ENCODE data around the gene SERPIND1. TPM values are rescaled to one million over a fixed set of nuclear protein-coding genes. Genes with fewer than 3 reads are reported as not detected.

The SERPIND1 gene
- total and polyA plus RNA-seq, 9 donors = 0.22 to 5.0 (median 1.1) TPM

DNA sequence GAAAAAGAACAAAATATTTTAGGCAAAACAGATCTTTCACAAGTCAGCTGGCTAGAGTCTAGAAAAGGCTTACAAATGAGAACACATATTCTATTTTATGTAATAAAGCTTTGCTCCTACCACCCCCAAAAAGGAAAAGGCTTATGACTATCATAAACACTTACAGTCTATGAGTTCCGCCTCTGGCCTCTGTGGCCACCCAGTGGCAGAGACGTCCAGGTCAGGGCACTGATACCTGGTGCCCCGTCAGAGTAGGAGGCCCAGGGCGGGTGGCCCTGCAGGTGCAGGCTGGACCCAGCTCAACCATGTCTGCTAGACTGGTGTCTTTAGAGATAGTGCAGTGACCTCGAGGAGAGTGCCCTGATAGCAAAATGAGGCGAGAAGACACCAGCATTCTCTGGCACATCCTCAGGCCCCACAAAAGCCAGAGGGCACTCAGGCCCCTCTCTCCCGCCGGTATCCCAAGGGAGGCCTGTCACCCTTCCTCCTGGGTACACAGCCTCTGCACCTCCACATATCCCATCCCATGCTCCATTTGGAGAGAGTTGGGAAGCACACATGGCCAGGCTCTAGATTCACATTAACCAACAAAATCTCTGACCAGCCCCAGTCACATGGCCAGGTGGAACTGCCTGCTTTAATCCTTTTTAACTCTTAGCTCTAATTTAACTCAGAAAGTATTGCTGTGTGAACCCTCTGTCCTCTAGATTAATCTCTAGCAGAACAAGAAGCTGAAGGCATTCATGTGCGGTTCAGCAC is 27.3 kb upstream of the SERPIND1 start:
- WGBS, 3 donors = 77 to 89% (median 85%) methylated on average over 9 of the region's 9 CpGs
- TF ChIP-seq, protein P1, sequence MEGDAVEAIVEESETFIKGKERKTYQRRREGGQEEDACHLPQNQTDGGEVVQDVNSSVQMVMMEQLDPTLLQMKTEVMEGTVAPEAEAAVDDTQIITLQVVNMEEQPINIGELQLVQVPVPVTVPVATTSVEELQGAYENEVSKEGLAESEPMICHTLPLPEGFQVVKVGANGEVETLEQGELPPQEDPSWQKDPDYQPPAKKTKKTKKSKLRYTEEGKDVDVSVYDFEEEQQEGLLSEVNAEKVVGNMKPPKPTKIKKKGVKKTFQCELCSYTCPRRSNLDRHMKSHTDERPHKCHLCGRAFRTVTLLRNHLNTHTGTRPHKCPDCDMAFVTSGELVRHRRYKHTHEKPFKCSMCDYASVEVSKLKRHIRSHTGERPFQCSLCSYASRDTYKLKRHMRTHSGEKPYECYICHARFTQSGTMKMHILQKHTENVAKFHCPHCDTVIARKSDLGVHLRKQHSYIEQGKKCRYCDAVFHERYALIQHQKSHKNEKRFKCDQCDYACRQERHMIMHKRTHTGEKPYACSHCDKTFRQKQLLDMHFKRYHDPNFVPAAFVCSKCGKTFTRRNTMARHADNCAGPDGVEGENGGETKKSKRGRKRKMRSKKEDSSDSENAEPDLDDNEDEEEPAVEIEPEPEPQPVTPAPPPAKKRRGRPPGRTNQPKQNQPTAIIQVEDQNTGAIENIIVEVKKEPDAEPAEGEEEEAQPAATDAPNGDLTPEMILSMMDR (IDR thresholded peaks at IDR 0.05) = no peak
- Histone ChIP-seq H3K9me3 (no peaks in the 10 kb centered on the region), H3K4me3 (no peak overlapping the region), H3K36me3 (no peaks in the 10 kb centered on the region), H3K4me1 (ENCODE audit: insufficient read depth) (no peaks in the 10 kb centered on the region), H3K27me3 (no peaks in the 10 kb centered on the region), H3K27ac (no peak overlapping the region)
- DNase-seq = no peak
- intact Hi-C loops (cut with DNase I) = no loop called here

DNA sequence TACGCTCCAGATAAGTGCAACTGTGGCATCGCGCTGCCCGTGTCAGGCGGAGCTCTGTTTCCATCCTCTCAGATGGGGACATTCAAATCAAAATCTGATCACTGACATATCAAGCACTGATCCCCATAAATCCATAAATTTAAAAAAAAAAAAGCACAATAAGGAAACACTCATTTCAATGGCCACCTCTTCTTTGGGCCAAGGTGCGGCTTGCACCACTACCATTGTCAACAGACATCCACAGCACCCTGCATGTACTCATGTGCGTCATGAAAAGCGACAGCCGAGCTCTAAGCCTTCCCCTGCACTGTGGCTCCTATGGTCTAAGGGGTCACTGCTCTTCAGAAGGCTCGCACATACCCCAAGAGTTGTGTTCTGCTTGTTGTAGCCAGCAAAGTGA is 26.7 kb upstream of the SERPIND1 start:
- Histone ChIP-seq H3K4me1 (ENCODE audit: insufficient read depth) (no peaks in the 10 kb centered on the region), H3K9me3 (no peaks in the 10 kb centered on the region), H3K27ac (no peak overlapping the region), H3K4me3 (no peak overlapping the region), H3K27me3 (no peaks in the 10 kb centered on the region), H3K36me3 (no peaks in the 10 kb centered on the region)
- DNase-seq = no peak
- 96% methylated on average over 10 of the region's 10 CpGs for WGBS, 3 donors
- TF ChIP-seq, protein P1 (IDR thresholded peaks at IDR 0.05) = no peak
- TF ChIP-seq EP300 (IDR thresholded peaks at IDR 0.05) (no peak), POLR2A (IDR thresholded peaks at IDR 0.05) (no peak)
- intact Hi-C loops (cut with DNase I) = no loop called here

DNA sequence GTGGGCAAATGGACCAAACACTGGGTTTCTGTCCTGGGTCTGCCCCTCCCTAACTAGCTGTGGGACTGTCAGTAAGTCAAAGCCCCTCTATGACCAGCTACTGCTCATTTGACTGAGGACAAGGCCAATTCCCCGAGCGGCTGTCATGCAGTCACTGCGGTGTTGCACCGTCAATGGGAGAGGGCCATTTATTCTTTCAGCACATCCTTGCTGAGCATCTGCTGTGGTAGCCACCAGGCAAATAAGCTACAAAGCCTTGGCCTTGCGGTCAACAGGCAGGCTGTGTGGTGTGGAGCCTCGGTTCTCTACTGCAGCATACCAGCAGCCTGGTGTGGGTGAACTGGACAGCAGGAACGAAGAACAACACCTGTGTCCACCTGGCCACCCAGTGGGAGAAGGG is 25.8 kb upstream of the SERPIND1 start:
- TF ChIP-seq POLR2A (IDR thresholded peaks at IDR 0.05) = no peak
- TF ChIP-seq EP300 (IDR thresholded peaks at IDR 0.05) = no peak
- TF ChIP-seq, protein P1 (IDR thresholded peaks at IDR 0.05) = no peak
- Histone ChIP-seq H3K27me3 (no peaks in the 10 kb centered on the region), H3K9me3 (no peaks in the 10 kb centered on the region), H3K4me1 (ENCODE audit: insufficient read depth) (no peaks in the 10 kb centered on the region), H3K4me3 (no peak overlapping the region), H3K36me3 (no peaks in the 10 kb centered on the region), H3K27ac (no peak overlapping the region)
- 89 to 95% (median 90%) methylated on average over 7 of the region's 7 CpGs for WGBS, 3 donors
- DNase-seq = no peak
- intact Hi-C loops (cut with DNase I) = no loop called here

DNA sequence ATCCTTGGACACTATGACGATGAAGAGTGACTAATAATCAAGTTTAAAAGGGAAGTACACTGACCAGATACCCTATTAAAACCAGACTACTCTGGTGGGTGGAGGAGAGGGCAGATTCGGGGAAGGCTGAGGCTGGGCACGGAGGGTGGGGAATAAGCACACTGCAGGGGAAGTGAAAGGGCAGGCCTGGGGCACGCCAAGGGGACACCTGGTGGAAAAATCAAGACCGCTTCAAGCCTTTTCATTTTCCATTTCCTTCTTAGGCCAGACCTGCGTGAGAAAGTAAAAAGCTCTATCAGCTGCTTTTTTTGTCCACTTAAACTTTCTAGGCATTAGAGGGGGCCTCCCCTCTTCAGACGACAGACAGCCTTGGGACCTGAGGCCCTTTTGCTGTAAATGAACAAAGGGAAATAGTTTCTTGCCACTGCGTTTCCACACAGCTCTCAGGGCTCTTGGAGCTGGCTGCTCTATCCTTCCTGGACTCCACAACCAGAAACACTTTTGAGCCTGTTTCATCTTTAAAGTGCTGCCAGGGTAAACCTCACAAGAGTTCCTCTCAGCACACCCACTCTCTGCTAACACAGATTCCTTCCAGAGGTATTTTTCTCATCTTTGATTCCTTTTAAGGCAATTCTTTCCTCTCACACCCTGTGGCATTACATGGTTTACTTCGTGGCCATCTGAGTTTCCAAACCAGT is 25.0 kb upstream of the SERPIND1 start:
- no peak overlapping the region for H3K27ac ChIP-seq
- H3K9me3 ChIP-seq = no peaks in the 10 kb centered on the region
- intact Hi-C loops (cut with DNase I) = no loop called here
- no peak for DNase-seq
- WGBS, 3 donors = 64 to 69% (median 68%) methylated on average over 9 of the region's 9 CpGs
- no peaks in the 10 kb centered on the region for H3K4me1 ChIP-seq (ENCODE audit: insufficient read depth)
- TF ChIP-seq POLR2A (IDR thresholded peaks at IDR 0.05) = no peak
- TF ChIP-seq, protein P1 (IDR thresholded peaks at IDR 0.05) = no peak
- no peak for TF ChIP-seq EP300 (IDR thresholded peaks at IDR 0.05)
- H3K27me3 ChIP-seq = no peaks in the 10 kb centered on the region
- no peaks in the 10 kb centered on the region for H3K36me3 ChIP-seq
- no peak overlapping the region for H3K4me3 ChIP-seq
